ENCODE measurements around the gene PDE11A. TPM values are rescaled to one million over a fixed set of nuclear protein-coding genes. Genes with fewer than 3 reads are reported as not detected.
"Not testable (repeated sequence)": the region's sequence is repeated elsewhere in the genome, so short reads cannot be mapped to it uniquely, and the experiment has no call there.

Gene PDE11A
- total RNA-seq, 4 donors from 2014 or later = 0.12 TPM; not detected in 3

GRCh38 chr2:177857538-177857937, 215.0 kb downstream of the PDE11A start:
- WGBS, 2 donors = 30 to 45% methylated on average over 1 of the region's 1 CpG
- no peak for DNase-seq
- Histone ChIP-seq H3K4me3 (no peak overlapping the region), H3K36me3 (no peaks in the 10 kb centered on the region), H3K9me3 (peaks cover 0 to 3% (median 0%) of the 10 kb centered on the region in 3 donors), H3K4me1 (no peaks in the 10 kb centered on the region), H3K27ac (no peak overlapping the region), H3K27me3 (no peaks in the 10 kb centered on the region)
- TF ChIP-seq CTCF (IDR thresholded peaks at IDR 0.05) (no peak), POLR2A (IDR thresholded peaks at IDR 0.05) (no peak)
- intact Hi-C loops (cut with DNase I) = no loop called here

- DNase-seq = no peak
- no peak overlapping the region for H3K4me3 ChIP-seq
- intact Hi-C loops (cut with DNase I) = no loop called here
- WGBS, 2 donors = 28 to 32% methylated on average over 1 of the region's 1 CpG
- no peaks in the 10 kb centered on the region for H3K36me3 ChIP-seq
- no peaks in the 10 kb centered on the region for H3K9me3 ChIP-seq
- H3K27ac ChIP-seq = no peak overlapping the region
- H3K27me3 ChIP-seq = no peaks in the 10 kb centered on the region
- TF ChIP-seq POLR2A (IDR thresholded peaks at IDR 0.05) (no peak), CTCF (IDR thresholded peaks at IDR 0.05) (no peak)
- no peaks in the 10 kb centered on the region for H3K4me1 ChIP-seq
These were observed 220.2 kb downstream of the PDE11A start for GRCh38 chr2:177852389-177852788.

GRCh38 chr2:177843188-177843587, 229.4 kb downstream of the PDE11A start:
- Histone ChIP-seq H3K4me1 (no peaks in the 10 kb centered on the region), H3K9me3 (no peaks in the 10 kb centered on the region), H3K4me3 (no peak overlapping the region), H3K27ac (no peak overlapping the region), H3K36me3 (no peaks in the 10 kb centered on the region), H3K27me3 (no peaks in the 10 kb centered on the region)
- intact Hi-C loops (cut with DNase I) = no loop called here
- WGBS, 2 donors = 50 to 63% methylated on average over 2 of the region's 2 CpGs
- TF ChIP-seq POLR2A (IDR thresholded peaks at IDR 0.05) (no peak), CTCF (IDR thresholded peaks at IDR 0.05) (no peak)
- DNase-seq = no peak

GRCh38 chr2:177842243-177842642, 230.3 kb downstream of the PDE11A start:
- Histone ChIP-seq H3K36me3 (no peaks in the 10 kb centered on the region), H3K27me3 (no peaks in the 10 kb centered on the region), H3K4me1 (no peaks in the 10 kb centered on the region), H3K27ac (no peak overlapping the region), H3K9me3 (no peaks in the 10 kb centered on the region), H3K4me3 (no peak overlapping the region)
- intact Hi-C loops (cut with DNase I) = no loop called here
- 41 to 58% methylated on average over 3 of the region's 3 CpGs for WGBS, 2 donors
- DNase-seq = no peak
- TF ChIP-seq CTCF (IDR thresholded peaks at IDR 0.05) (no peak), POLR2A (IDR thresholded peaks at IDR 0.05) (no peak)

GRCh38 chr2:177835418-177836204, 237.0 kb downstream of the PDE11A start:
- H3K27ac ChIP-seq; H3K4me3 ChIP-seq; H3K36me3 ChIP-seq; H3K27me3 ChIP-seq; H3K4me1 ChIP-seq; intact Hi-C loops (cut with DNase I); DNase-seq: not testable (repeated sequence)
- peaks cover 0 to 13% (median 6%) of the 10 kb centered on the region in 3 donors for H3K9me3 ChIP-seq
- 81 to 83% methylated on average over 1 to 3 of the region's 27 CpGs for WGBS, 2 donors

All from esophagus squamous epithelium (tissue), 5 donors.